T-cell (primary cell): Measurements from ENCODE around the gene NBPF3. TPM values are rescaled to one million over a fixed set of nuclear protein-coding genes. Genes with fewer than 3 reads are reported as not detected.
"Not testable (repeated sequence)": the region's sequence is repeated elsewhere in the genome, so short reads cannot be mapped to it uniquely, and the experiment has no call there.

Experiments
- ATAC-seq, 4 experiments: fragments of 200-7000 bp in 3 of 4; fragments of 150-1000 bp in 1 of 4; cut with Tn5 transposase; replicated peaks in 1 of 4; 1 replicate in 3 of 4; 2 replicates in 1 of 4; pipeline ENCODE4 v1.10.0; 2021; ENCODE audit warnings: moderate library complexity in 3 of 4, mild to moderate bottlenecking in 2 of 4, moderate number of reproducible peaks in 1 of 4
- CTCF ChIA-PET, 2 donors: fragments of 300-600 bp; sonication (Branson Sonifier 250); formaldehyde crosslinking; loops; one replicate each; lab custom pipeline; 2022; ENCODE audit warnings: antibody characterized with exemption in 2 of 2; lab: Charles Lee
- POLR2A ChIA-PET, 2 donors: fragments of 300-600 bp; sonication (Branson Sonifier 250); formaldehyde crosslinking; loops; one replicate each; lab custom pipeline; 2022; ENCODE audit warnings: antibody characterized with exemption in 2 of 2; lab: Charles Lee
- DNase-seq, 35 experiments: peaks; one replicate each; pipeline versions ENCODE4 v3.0.0 to v3.0.0-alpha.2; 2013 to 2023
- H3K27ac ChIP-seq: one replicate; pipeline ENCODE4 v1.5.1; 2013; ENCODE audit warnings: low read length
- H3K27me3 ChIP-seq, 2 experiments: replicated peaks in 1 of 2; 1 replicate in 1 of 2; 2 replicates in 1 of 2; pipeline versions ENCODE4 v1.6.1 to v1.7.0; 2013; ENCODE audit warnings: low read length in 1 of 2, mixed read lengths in 1 of 2; ENCODE audit not compliant: control insufficient read depth in 2 of 2, insufficient read depth in 2 of 2; ENCODE audit errors: extremely low read depth in 1 of 2
- H3K36me3 ChIP-seq, 2 donors: 1 replicate in 1 of 2; 2 replicates in 1 of 2; pipeline versions ENCODE4 v1.6.1 to v1.7.0; 2013; ENCODE audit warnings: low read length in 1 of 2; ENCODE audit not compliant: control insufficient read depth in 2 of 2, insufficient read depth in 1 of 2; ENCODE audit errors: extremely low read depth in 1 of 2
- H3K4me1 ChIP-seq, 2 experiments: 1 replicate in 1 of 2; 2 replicates in 1 of 2; pipeline versions ENCODE4 v1.6.1 to v1.7.0; 2013; ENCODE audit warnings: low read length in 2 of 2, mixed read lengths in 1 of 2; ENCODE audit not compliant: insufficient read depth in 2 of 2, control insufficient read depth in 1 of 2; ENCODE audit errors: extremely low read depth in 1 of 2
- H3K4me3 ChIP-seq, 2 donors: 1 replicate in 1 of 2; 2 replicates in 1 of 2; pipeline versions ENCODE4 v1.5.1 to v1.7.0; 2013; ENCODE audit warnings: mild to moderate bottlenecking in 2 of 2, low read length in 1 of 2, moderate library complexity in 1 of 2; ENCODE audit not compliant: control insufficient read depth in 1 of 2; ENCODE audit errors: extremely low read depth in 1 of 2
- H3K9me3 ChIP-seq: 2 replicates; pipeline ENCODE4 v1.7.0; 2013
- H3K27ac Mint-ChIP-seq, 2 donors: one replicate each; pipeline ENCODE4 v1.8.0; 2020 to 2021; ENCODE audit warnings: mild to moderate bottlenecking in 2 of 2, mixed read lengths in 2 of 2
- H3K27me3 Mint-ChIP-seq, 2 donors: one replicate each; pipeline ENCODE4 v1.8.0; 2021 to 2022; ENCODE audit warnings: mixed read lengths in 2 of 2
- H3K36me3 Mint-ChIP-seq: one replicate; pipeline ENCODE4 v1.8.0; 2021; ENCODE audit warnings: mixed read lengths
- H3K4me1 Mint-ChIP-seq, 3 donors: one replicate each; pipeline ENCODE4 v1.8.0; 2020 to 2022; ENCODE audit warnings: mixed read lengths in 3 of 3, mild to moderate bottlenecking in 1 of 3
- H3K4me3 Mint-ChIP-seq, 3 donors: one replicate each; pipeline ENCODE4 v1.8.0; 2020 to 2022; ENCODE audit warnings: mild to moderate bottlenecking in 3 of 3, mixed read lengths in 3 of 3, moderate library complexity in 3 of 3
- H3K9me3 Mint-ChIP-seq, 3 donors: one replicate each; pipeline ENCODE4 v1.8.0; 2020 to 2022; ENCODE audit warnings: mixed read lengths in 3 of 3
- WGBS: methylation state at CpG from one replicate; pipeline ENCODE4 v1.1.5; 2013; ENCODE audit warnings: missing lambda C conversion rate; ENCODE audit not compliant: insufficient coverage; 5-methylcytosine and 5-hydroxymethylcytosine counted together
- total RNA-seq, 35 experiments: library from RNA in 6 of 35; stranded (reverse) in 6 of 35; fragments of 120-200 nt in 1 of 35; gene quantifications; one replicate each; pipeline versions ENCODE4 v1.2.1 to v1.2.4 and lab custom pipeline; 2013 to 2026

The NBPF3 gene
- total RNA-seq, result 10 to 100 TPM in 4 of 5 donors, 1 to 10 TPM in 1; 8.3 to 17.9 (median 16.3) TPM
- 11.7 TPM for total RNA-seq (2013)
- 3.6 to 35.2 (median 13.7) reads per million in 29 experiments for total RNA-seq (lab: John Stamatoyannopoulos, UW)

GRCh38 chr1:21439721-21440629 is at the start of gene NBPF3:
Gene NBPF3 (plus strand): TSS chr1:21440137. CDS start chr1:21445087, 4,950 bp downstream.
- Mint-ChIP-seq H3K36me3 (peaks cover 5% of the 10 kb centered on the region), H3K4me1 (peaks cover 12 to 22% (median 20%) of the 10 kb centered on the region in 3 donors), H3K4me3 (peak within 1 kb of the TSS; percentile 90 to 95 (median 93)), H3K27ac (peak within 1 kb of the TSS; percentile 76 to 95), H3K9me3 (no peaks in the 10 kb centered on the region), H3K27me3 (peaks cover 3 to 15% of the 10 kb centered on the region in 2 donors)
- ATAC-seq (peak; percentile 96 to 98 (median 96)), DNase-seq (peak; percentile 57 to 91 (median 81))
- under 1% methylated on average over 70 of the region's 87 CpGs for WGBS
- POLR2A ChIA-PET, result no interaction called here
- H3K9me3 ChIP-seq, result no peaks in the 10 kb centered on the region
- no peaks in the 10 kb centered on the region for H3K36me3 ChIP-seq
- H3K27ac ChIP-seq, result peak within 1 kb of the TSS; percentile 23
- CTCF ChIA-PET, result no interaction called here
- H3K4me3 ChIP-seq, result peak within 1 kb of the TSS; percentile 53 to 65
- peaks cover 6 to 19% of the 10 kb centered on the region in 2 experiments for H3K4me1 ChIP-seq
- H3K27me3 ChIP-seq, result peaks cover 5 to 33% of the 10 kb centered on the region in 2 experiments

GRCh38 chr1:21391497-21391896 is 48.4 kb upstream of the NBPF3 start:
- H3K9me3 ChIP-seq, result no peaks in the 10 kb centered on the region
- Mint-ChIP-seq H3K27ac (no peak overlapping the region), H3K4me3 (no peak overlapping the region), H3K9me3 (no peaks in the 10 kb centered on the region), H3K36me3 (no peaks in the 10 kb centered on the region), H3K27me3 (peaks cover 1 to 8% of the 10 kb centered on the region in 2 donors), H3K4me1 (no peaks in the 10 kb centered on the region)
- WGBS, result 100% methylated on average over 3 of the region's 4 CpGs
- ChIA-PET CTCF (no interaction called here), POLR2A (no interaction called here)
- no peaks in the 10 kb centered on the region for H3K4me1 ChIP-seq
- no peak for DNase-seq
- no peak overlapping the region for H3K4me3 ChIP-seq
- H3K27ac ChIP-seq, result no peak overlapping the region
- H3K27me3 ChIP-seq, result peaks cover 0 to 4% of the 10 kb centered on the region in 2 experiments
- no peaks in the 10 kb centered on the region for H3K36me3 ChIP-seq
- no peak for ATAC-seq

GRCh38 chr1:21392587-21393263 is 47.2 kb upstream of the NBPF3 start:
- H3K27me3 ChIP-seq, result peaks cover 0 to 6% of the 10 kb centered on the region in 2 experiments
- no peaks in the 10 kb centered on the region for H3K9me3 Mint-ChIP-seq
- H3K27ac Mint-ChIP-seq, result no peak overlapping the region
- no peaks in the 10 kb centered on the region for H3K36me3 Mint-ChIP-seq
- H3K27me3 Mint-ChIP-seq, result peaks cover 1 to 8% of the 10 kb centered on the region in 2 donors
- peaks cover 2 to 4% (median 2%) of the 10 kb centered on the region in 3 donors for H3K4me1 Mint-ChIP-seq
- 90% methylated on average over 4 of the region's 15 CpGs for WGBS
- H3K27ac ChIP-seq, result no peak overlapping the region
- H3K36me3 ChIP-seq, result no peaks in the 10 kb centered on the region
- ChIA-PET POLR2A (interaction anchor here in 1 of 2 donors (0.6 kb wide), 1 partner anchor 91 kb away, joined by 10 read pairs; no protein-coding TSS in a partner anchor), CTCF (no interaction called here)
- peaks cover 0 to 2% of the 10 kb centered on the region in 2 experiments for H3K4me1 ChIP-seq
- H3K4me3 Mint-ChIP-seq, result no peak overlapping the region
- DNase-seq (no peak), ATAC-seq (no peak)
- H3K9me3 ChIP-seq, result no peaks in the 10 kb centered on the region
- no peak overlapping the region for H3K4me3 ChIP-seq

- H3K27ac Mint-ChIP-seq, result no peak overlapping the region
- H3K4me1 Mint-ChIP-seq, result peaks cover 7 to 11% (median 9%) of the 10 kb centered on the region in 3 donors
- Histone ChIP-seq H3K36me3 (no peaks in the 10 kb centered on the region), H3K9me3 (no peaks in the 10 kb centered on the region), H3K27ac (no peak overlapping the region), H3K4me3 (no peak overlapping the region), H3K27me3 (peaks cover 0 to 6% of the 10 kb centered on the region in 2 experiments), H3K4me1 (peaks cover 2 to 8% of the 10 kb centered on the region in 2 experiments)
- ChIA-PET POLR2A (no interaction called here), CTCF (no interaction called here)
- H3K9me3 Mint-ChIP-seq, result no peaks in the 10 kb centered on the region
- ATAC-seq (no peak), DNase-seq (no peak)
- no CpG with 5 or more reads among the region's 4 CpGs for WGBS
- H3K27me3 Mint-ChIP-seq, result peaks cover 12 to 25% of the 10 kb centered on the region in 2 donors
- H3K4me3 Mint-ChIP-seq, result no peak overlapping the region
- no peaks in the 10 kb centered on the region for H3K36me3 Mint-ChIP-seq
These were observed 43.4 kb upstream of the NBPF3 start for GRCh38 chr1:21396516-21396915.

GRCh38 chr1:21397813-21398188 is 42.1 kb upstream of the NBPF3 start:
- DNase-seq, result peak in 20 of 35 experiments; percentile 0 to 33 (median 4)
- 41% methylated on average over 8 of the region's 15 CpGs for WGBS
- peak in 3 of 4 experiments; percentile 30 to 60 (median 46) for ATAC-seq
- Mint-ChIP-seq H3K4me1 (peaks cover 7 to 11% (median 9%) of the 10 kb centered on the region in 3 donors), H3K27me3 (peaks cover 11 to 17% of the 10 kb centered on the region in 2 donors), H3K4me3 (peak overlapping the region; percentile 66 to 71 (median 70)), H3K27ac (no peak overlapping the region), H3K9me3 (no peaks in the 10 kb centered on the region), H3K36me3 (no peaks in the 10 kb centered on the region)
- H3K4me3 ChIP-seq, result peak overlapping the region; percentile 43 to 44
- POLR2A ChIA-PET, result no interaction called here
- peaks cover 0 to 6% of the 10 kb centered on the region in 2 experiments for H3K27me3 ChIP-seq
- H3K4me1 ChIP-seq, result peaks cover 2 to 8% of the 10 kb centered on the region in 2 experiments
- H3K9me3 ChIP-seq, result no peaks in the 10 kb centered on the region
- H3K27ac ChIP-seq, result no peak overlapping the region
- no peaks in the 10 kb centered on the region for H3K36me3 ChIP-seq
- CTCF ChIA-PET, result no interaction called here

- ATAC-seq, H3K27me3 ChIP-seq, POLR2A ChIA-PET, H3K4me1 ChIP-seq, H3K27ac ChIP-seq, H3K27ac Mint-ChIP-seq, H3K4me3 Mint-ChIP-seq, H3K36me3 Mint-ChIP-seq, DNase-seq, H3K9me3 ChIP-seq, H3K9me3 Mint-ChIP-seq, H3K4me3 ChIP-seq, H3K36me3 ChIP-seq: not testable (repeated sequence)
- no CpG with 5 or more reads among the region's 9 CpGs for WGBS
- peaks cover 7 to 11% (median 9%) of the 10 kb centered on the region in 3 donors for H3K4me1 Mint-ChIP-seq
- peaks cover 15 to 20% of the 10 kb centered on the region in 2 donors for H3K27me3 Mint-ChIP-seq
- CTCF ChIA-PET, result interaction anchor here in 1 of 2 donors (0.6 kb wide), 1 partner anchor 172 kb away, joined by 4 read pairs; no protein-coding TSS in a partner anchor
These were observed 38.1 kb upstream of the NBPF3 start for GRCh38 chr1:21401726-21402346.
